GM12878 (cell line): ENCODE data around the gene INTS13. TPM values are rescaled to one million over a fixed set of nuclear protein-coding genes. Genes with fewer than 3 reads are reported as not detected.
A peak's percentile ranks its signal among the peaks of the same experiment; 100 is the strongest.

Experiments
- ATAC-seq: fragments of 200-7000 bp; cut with Tn5 transposase; 3 replicates; pipeline ENCODE4 v1.9.1; 2020; ENCODE audit warnings: mild to moderate bottlenecking, moderate library complexity
- BruUV-seq: library from RNA; stranded (reverse); fragments of 400-500 nt; replicated peaks from 2 replicates; lab custom pipeline; 2021; lab: Mats Ljungman, UMichigan
- CTCF ChIA-PET: fragments of 300-600 bp; sonication (Branson Sonifier 250); formaldehyde crosslinking; extraction: SDS; loops from one replicate; lab custom pipeline; 2021; ENCODE audit warnings: inconsistent platforms; lab: Yijun Ruan, JAX
- POLR2A ChIA-PET: fragments of 350-600 bp; formaldehyde crosslinking; extraction: SDS; loops from one replicate; lab custom pipeline; 2021; ENCODE audit warnings: inconsistent platforms; lab: Charles Lee
- RAD21 ChIA-PET: fragments of 300-600 bp; sonication (Branson Sonifier 250); formaldehyde crosslinking; loops from one replicate; lab custom pipeline; 2023; ENCODE audit warnings: antibody characterized with exemption; ENCODE audit not compliant: unreplicated experiment; lab: Charles Lee
- SMC1A ChIA-PET: fragments of 300-600 bp; sonication (Branson Sonifier 250); formaldehyde crosslinking; loops from one replicate; lab custom pipeline; 2023; ENCODE audit not compliant: unreplicated experiment, uncharacterized antibody; lab: Charles Lee
- DNase-seq: peaks from one replicate; pipeline ENCODE4 v3.0.0-alpha.2; 2011; ENCODE audit warnings: low read depth, low spot score
- FAIRE-seq: peaks from 3 replicates; lab custom pipeline; 2011; peaks lifted over from hg19 to GRCh38; lab: Jason Lieb, UNC
- H2AFZ ChIP-seq: 2 replicates; pipeline ENCODE4 v1.6.0; 2011; ENCODE audit warnings: low read depth, low read length, control low read depth; ENCODE audit not compliant: control insufficient read depth
- H3K27ac ChIP-seq: 2 replicates; pipeline ENCODE4 v1.5.1; 2011; ENCODE audit warnings: control low read depth; ENCODE audit not compliant: control insufficient read depth, insufficient read depth
- H3K27me3 ChIP-seq, 2 experiments: replicated peaks in 1 of 2; 2 replicates each; pipeline versions ENCODE4 v1.6.0 to v1.6.1; 2011; ENCODE audit warnings: low read length in 1 of 2; ENCODE audit not compliant: control insufficient read depth in 2 of 2, insufficient read depth in 2 of 2
- H3K36me3 ChIP-seq, 2 experiments: 2 replicates each; pipeline ENCODE4 v1.5.1; 2011; ENCODE audit warnings: low read length in 1 of 2; ENCODE audit not compliant: control insufficient read depth in 2 of 2, insufficient read depth in 2 of 2
- H3K4me1 ChIP-seq: 2 replicates; pipeline ENCODE4 v1.6.1; 2011; ENCODE audit warnings: mild to moderate bottlenecking, low read length, moderate library complexity, mixed read lengths; ENCODE audit not compliant: control insufficient read depth, insufficient read depth
- H3K4me2 ChIP-seq: 2 replicates; pipeline ENCODE4 v1.6.0; 2011; ENCODE audit warnings: control low read depth; ENCODE audit not compliant: control insufficient read depth, insufficient read depth
- H3K4me3 ChIP-seq: fragments of 200-600 bp; sonication (generic); 2 replicates; pipeline ENCODE4 v1.5.1; 2016
- H3K79me2 ChIP-seq: 2 replicates; pipeline ENCODE4 v1.6.0; 2011; ENCODE audit warnings: low read length; ENCODE audit not compliant: control insufficient read depth, insufficient read depth
- H3K9ac ChIP-seq: 2 replicates; pipeline ENCODE4 v1.8.0; 2011; ENCODE audit warnings: low read length, control low read depth, mixed read lengths; ENCODE audit not compliant: control insufficient read depth, insufficient read depth
- H3K9me3 ChIP-seq: replicated peaks from 3 replicates; pipeline ENCODE4 v1.5.1; 2011; ENCODE audit warnings: mild to moderate bottlenecking, low read length; ENCODE audit not compliant: control insufficient read depth, insufficient read depth
- H4K20me1 ChIP-seq: 2 replicates; pipeline ENCODE4 v1.6.0; 2011; ENCODE audit not compliant: control insufficient read depth, insufficient read depth
- E2F4 ChIP-seq: IDR thresholded peaks from 2 replicates; pipeline ENCODE4 v1.6.1; 2012; ENCODE audit warnings: low read depth, low read length, improper control_type of control experiment
- FOXK2 ChIP-seq: fragments of 450-650 bp; IDR thresholded peaks from 2 replicates; pipeline ENCODE4 v1.6.1; 2017; ENCODE audit warnings: mild to moderate bottlenecking, moderate library complexity
- IKZF1 ChIP-seq: fragments of 450-650 bp; conservative IDR thresholded peaks from 2 replicates; pipeline ENCODE4 v1.6.1; 2017; ENCODE audit warnings: antibody characterized with exemption, mild to moderate bottlenecking
- NFIC ChIP-seq: IDR thresholded peaks from 2 replicates; pipeline ENCODE4 v1.6.1; 2012; ENCODE audit warnings: low read depth, mild to moderate bottlenecking, inconsistent platforms, low read length, moderate library complexity
- PKNOX1 ChIP-seq: fragments of 450-650 bp; IDR thresholded peaks from 2 replicates; pipeline ENCODE4 v1.6.1; 2016; ENCODE audit warnings: mild to moderate bottlenecking
- SIX5 ChIP-seq: IDR thresholded peaks from 2 replicates; pipeline ENCODE4 v1.6.1; 2011; ENCODE audit warnings: mild to moderate bottlenecking, low read depth, low read length, moderate library complexity; ENCODE audit not compliant: severe bottlenecking
- SMC3 ChIP-seq: IDR thresholded peaks from 2 replicates; pipeline ENCODE4 v1.6.1; 2011; ENCODE audit warnings: low read length, improper control_type of control experiment, borderline replicate concordance
- WGBS: methylation state at CpG from one replicate; pipeline ENCODE4 v1.1.6; 2016; ENCODE audit warnings: low lambda C conversion rate; ENCODE audit not compliant: insufficient replicate concordance, insufficient coverage; ENCODE audit errors: missing lambda C conversion rate; 5-methylcytosine and 5-hydroxymethylcytosine counted together
- in situ Hi-C: fragments of 300-500 bp; cut with MboI; formaldehyde crosslinking; loops from 9 replicates; pipeline ENCODE4 v1.14.3; 2018; ENCODE audit warnings: mixed read lengths
- intact Hi-C: fragments of 100-400 bp; cut with micrococcal nuclease; formaldehyde crosslinking; loops from one replicate; pipeline ENCODE4 v1.14.2; 2022; ENCODE audit not compliant: unreplicated experiment
- polyA plus RNA-seq, 11 experiments: library from polyadenylated mRNA; depleted of rRNA in 4 of 11; unstranded in 6 of 11; stranded (reverse) in 5 of 11; fragments of >200 nt; fragmentation: Nextera tagmentation in 4 of 11; fragmentation: Illumina TruSeq in 1 of 11; extraction: Ambion mirVana in 4 of 11; extraction: Trizol in 1 of 11; gene quantifications; 1 replicate in 1 of 11; 2 replicates in 10 of 11; pipeline versions ENCODE4 v1.2.1 to v1.2.3, GENCODE V29; 2011 to 2016; ENCODE audit warnings: inconsistent platforms in 2 of 11, missing spikeins in 2 of 11, low read depth in 1 of 11
- total RNA-seq, 4 experiments: library from RNA; depleted of rRNA in 3 of 4; stranded (reverse); fragments of >200 nt in 3 of 4; fragmentation: Illumina TruSeq in 1 of 4; extraction: Trizol in 1 of 4; gene quantifications; 2 replicates each; pipeline versions ENCODE4 v1.2.1 to v1.2.3, GENCODE V29; 2013 to 2021

Gene INTS13
- total and polyA plus RNA-seq, 10 of the 15 experiments (the other 5 are each of a cell fraction or from before 2014, with no cell fraction given): 33.4 to 72.0 (median 59.9) TPM

GRCh38 chr12:26871985-26872384 lies 65.8 kb downstream of the INTS13 start (continued):
- TF ChIP-seq PKNOX1: no peak
- TF ChIP-seq FOXK2: no peak
- TF ChIP-seq SMC3: no peak
- TF ChIP-seq NFIC: peak; percentile 70; the same call in 1 of the 2 replicates
- TF ChIP-seq IKZF1: 0 out of 2 replicates have a peak, but pooled peaks have one; percentile 38

GRCh38 chr12:26870491-26871419 lies 67.0 kb downstream of the INTS13 start:
- FAIRE-seq (no peak), DNase-seq (peak; percentile 35), ATAC-seq (peak; percentile 33)
- Histone ChIP-seq H3K4me2 (peak overlapping the region; percentile 69), H3K9me3 (no peaks in the 10 kb centered on the region), H3K79me2 (no peaks in the 10 kb centered on the region), H3K9ac (no peak overlapping the region), H3K27ac (no peak overlapping the region; the same call in 1 of the 2 replicates), H3K27me3 (no peaks in the 10 kb centered on the region), H3K36me3 (no peaks in the 10 kb centered on the region), H3K4me3 (no peak overlapping the region), H2AFZ (peak overlapping the region; percentile 51), H3K4me1 (peaks cover 48% of the 10 kb centered on the region), H4K20me1 (no peaks in the 10 kb centered on the region)
- SMC1A ChIA-PET: interaction anchor here (0.7 to 9.4 kb wide), 19 partner anchors 6 to 487 kb away, joined by 3 to 105 read pairs (median 4); no protein-coding TSS in a partner anchor
- BruUV-seq: no TSS peak
- POLR2A ChIA-PET: interaction anchor here (0.7 to 1.9 kb wide), 3 partner anchors 8 to 137 kb away, joined by 3 to 7 read pairs (median 3); partner anchors contain the start of gene ITPR2
- WGBS: 31% methylated on average over 11 of the region's 11 CpGs
- TF ChIP-seq SIX5 (no peak), PKNOX1 (peak; percentile 27; the same call in 1 of the 2 replicates), NFIC (peak; percentile 18; the same call in 1 of the 2 replicates), E2F4 (no peak)
- intact Hi-C loops (no loop called here), in situ Hi-C loops (no loop called here)
- RAD21 ChIA-PET: interaction anchor here (0.6 to 5.3 kb wide), 11 partner anchors 8 to 436 kb away, joined by 3 to 36 read pairs (median 5); partner anchors contain the start of gene ITPR2
- CTCF ChIA-PET: interaction anchor here (0.5 to 10.1 kb wide), 10 partner anchors 8 to 1177 kb away, joined by 3 to 95 read pairs (median 3); partner anchors contain the start of gene ITPR2
